Fibroblast of skin of left biceps (primary cell): ENCODE data around the gene DGKI.

Experiments used
- DNase-seq, 2 experiments: peaks; one replicate each; pipeline ENCODE4 v3.0.0-alpha.2; 2013; ENCODE audit warnings: low read depth in 2 of 2

Gene DGKI

GRCh38 chr7:137351941-137352340 lies 494.8 kb downstream of the DGKI start:
- DNase-seq: no peak

GRCh38 chr7:137345799-137346449 lies 500.9 kb downstream of the DGKI start:
- DNase-seq: no peak

GRCh38 chr7:137343281-137343841 lies 503.4 kb downstream of the DGKI start, which contains the start of gene PTN:
Gene PTN, minus strand, starts transcription at chr7:137343733. Its CDS starts 88,760 bp downstream, at chr7:137254973.
- DNase-seq: peak; percentile 30 to 36

GRCh38 chr7:137342828-137343261 lies 503.9 kb downstream of the DGKI start:
- DNase-seq: no peak

GRCh38 chr7:137342265-137342664 lies 504.5 kb downstream of the DGKI start:
- DNase-seq: no peak

- DNase-seq: no peak
These were observed 508.9 kb downstream of the DGKI start for GRCh38 chr7:137337902-137338301.

- no peak for DNase-seq
These were observed 511.0 kb downstream of the DGKI start for GRCh38 chr7:137335814-137336213.

GRCh38 chr7:137331378-137331777 lies 515.4 kb downstream of the DGKI start:
- no peak for DNase-seq
